ENCODE results near the gene PDCD5.

PDCD5 gene

DNA sequence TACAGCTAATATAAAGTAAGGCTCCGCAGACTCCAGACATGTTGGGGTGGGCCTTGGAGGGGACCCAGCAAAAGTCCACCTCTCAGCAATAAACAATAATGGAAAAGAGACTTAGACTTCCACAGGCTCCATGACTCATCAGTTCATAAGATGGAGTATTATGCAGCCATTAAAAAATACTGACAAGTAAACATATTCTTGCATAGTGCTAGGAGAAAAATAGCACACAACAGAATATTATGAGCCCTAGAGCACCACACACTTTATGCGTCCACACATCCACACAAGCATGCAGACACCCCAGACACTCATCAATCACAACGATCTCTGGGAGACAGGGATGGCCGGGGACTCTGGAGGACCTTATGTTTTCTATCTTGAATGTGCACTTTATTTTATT is 46.0 kb downstream of the PDCD5 start:
- peaks cover 50 to 65% of the 10 kb centered on the region in 2 donors for H3K36me3 ChIP-seq (ENCODE audit: control insufficient read depth in 2 of 2, insufficient read depth in 2 of 2, low read length in 2 of 2)
- H3K4me3 ChIP-seq (ENCODE audit: low read length in 2 of 2): no peak overlapping the region
- H3K4me1 ChIP-seq (ENCODE audit: control insufficient read depth in 2 of 2, insufficient read depth in 2 of 2, low read length in 2 of 2): no peaks in the 10 kb centered on the region
- H3K9me3 ChIP-seq (ENCODE audit: control insufficient read depth in 2 of 2, low read length in 2 of 2): no peaks in the 10 kb centered on the region
- no peak overlapping the region for H3K27ac ChIP-seq (ENCODE audit: low read depth in 2 of 2, low read length in 2 of 2)
- no peaks in the 10 kb centered on the region for H3K27me3 ChIP-seq (ENCODE audit: control insufficient read depth in 2 of 2, insufficient read depth in 2 of 2, low read length in 2 of 2)
- H3K9ac ChIP-seq (ENCODE audit: low read depth in 1 of 2, low read length in 2 of 2): no peak overlapping the region

DNA sequence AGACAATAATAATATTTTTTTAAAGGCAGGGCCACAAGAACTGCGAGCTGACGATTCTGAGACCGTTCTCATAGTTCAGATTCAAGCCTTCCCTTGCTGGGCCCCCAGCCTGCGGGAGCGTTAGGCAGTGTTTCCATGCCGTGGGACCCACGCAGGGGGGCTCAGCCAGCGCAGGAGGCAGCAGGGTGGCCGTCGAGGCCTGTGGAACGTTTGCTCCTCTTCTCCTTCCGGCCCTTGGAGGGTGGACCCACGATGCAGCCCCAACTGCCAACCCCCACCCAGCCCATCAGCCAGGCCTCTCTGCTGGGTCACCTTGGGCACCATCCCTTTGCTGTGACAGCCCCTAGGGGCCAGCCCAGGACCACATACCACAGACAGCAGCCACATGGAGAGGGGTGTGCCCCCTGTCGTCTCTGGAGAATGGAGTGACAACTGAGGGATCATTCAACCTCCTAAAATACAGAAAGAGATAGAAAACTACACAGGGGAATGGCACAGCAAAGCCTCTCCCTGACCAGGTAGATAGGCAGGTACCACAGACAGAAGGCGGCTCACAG is 46.8 kb downstream of the PDCD5 start:
- Histone ChIP-seq H3K9ac (ENCODE audit: low read depth in 1 of 2, low read length in 2 of 2) (no peak overlapping the region), H3K4me1 (ENCODE audit: control insufficient read depth in 2 of 2, insufficient read depth in 2 of 2, low read length in 2 of 2) (no peaks in the 10 kb centered on the region), H3K9me3 (ENCODE audit: control insufficient read depth in 2 of 2, low read length in 2 of 2) (no peaks in the 10 kb centered on the region), H3K36me3 (ENCODE audit: control insufficient read depth in 2 of 2, insufficient read depth in 2 of 2, low read length in 2 of 2) (peaks cover 46 to 60% of the 10 kb centered on the region in 2 donors), H3K27me3 (ENCODE audit: control insufficient read depth in 2 of 2, insufficient read depth in 2 of 2, low read length in 2 of 2) (no peaks in the 10 kb centered on the region), H3K27ac (ENCODE audit: low read depth in 2 of 2, low read length in 2 of 2) (no peak overlapping the region), H3K4me3 (ENCODE audit: low read length in 2 of 2) (no peak overlapping the region)

DNA sequence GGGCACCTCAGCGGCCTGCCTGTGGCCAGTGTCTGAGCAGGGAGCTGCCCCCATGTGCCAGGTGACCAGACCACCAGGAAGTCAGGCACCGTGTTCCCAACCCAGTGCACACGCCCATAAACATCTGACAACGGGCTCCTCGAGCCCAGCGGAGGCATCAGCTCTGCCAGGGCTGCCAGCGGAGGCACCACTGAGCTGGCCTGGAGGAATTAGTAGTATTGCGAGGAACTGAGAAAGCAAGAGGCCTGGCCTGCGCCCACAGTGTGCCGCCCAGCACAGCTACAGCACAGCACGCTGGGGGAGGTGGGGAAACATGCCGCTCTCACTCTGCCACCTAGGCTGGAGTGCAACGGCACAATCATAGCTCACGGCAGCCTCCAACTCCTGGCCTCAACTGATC is 49.3 kb downstream of the PDCD5 start:
- Histone ChIP-seq H3K36me3 (ENCODE audit: control insufficient read depth in 2 of 2, insufficient read depth in 2 of 2, low read length in 2 of 2) (peaks cover 39 to 52% of the 10 kb centered on the region in 2 donors), H3K4me1 (ENCODE audit: control insufficient read depth in 2 of 2, insufficient read depth in 2 of 2, low read length in 2 of 2) (no peaks in the 10 kb centered on the region), H3K27ac (ENCODE audit: low read depth in 2 of 2, low read length in 2 of 2) (no peak overlapping the region)

DNA sequence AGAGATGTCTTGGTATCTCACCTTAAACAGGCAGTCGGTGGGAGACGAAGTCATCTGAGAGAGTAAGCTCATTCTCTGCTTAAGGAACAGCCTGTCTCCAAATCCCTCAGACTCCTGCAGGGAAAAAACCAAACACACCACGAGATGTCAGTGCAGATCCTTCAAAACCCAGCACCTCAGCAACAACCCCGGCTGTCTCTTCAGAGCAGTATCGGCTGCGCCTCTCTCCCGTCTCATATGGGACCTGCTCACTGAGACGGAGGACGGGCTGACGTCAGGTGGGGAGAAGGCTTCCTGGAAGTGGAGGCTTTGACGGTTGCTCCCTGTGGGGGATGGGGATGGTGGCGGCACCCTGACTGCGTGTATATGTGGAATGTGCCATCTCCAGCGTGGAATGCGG is 50.4 kb downstream of the PDCD5 start:
- no peaks in the 10 kb centered on the region for H3K9me3 ChIP-seq (ENCODE audit: control insufficient read depth in 2 of 2, low read length in 2 of 2)
- no peaks in the 10 kb centered on the region for H3K27me3 ChIP-seq (ENCODE audit: control insufficient read depth in 2 of 2, insufficient read depth in 2 of 2, low read length in 2 of 2)
- peaks cover 41 to 57% of the 10 kb centered on the region in 2 donors for H3K36me3 ChIP-seq (ENCODE audit: control insufficient read depth in 2 of 2, insufficient read depth in 2 of 2, low read length in 2 of 2)
- H3K27ac ChIP-seq (ENCODE audit: low read depth in 2 of 2, low read length in 2 of 2): no peak overlapping the region
- H3K4me1 ChIP-seq (ENCODE audit: control insufficient read depth in 2 of 2, insufficient read depth in 2 of 2, low read length in 2 of 2): no peaks in the 10 kb centered on the region
- no peak overlapping the region for H3K4me3 ChIP-seq (ENCODE audit: low read length in 2 of 2)
- H3K9ac ChIP-seq (ENCODE audit: low read depth in 1 of 2, low read length in 2 of 2): no peak overlapping the region

More for the DNA sequence above, 49.3 kb downstream of the PDCD5 start:
- no peaks in the 10 kb centered on the region for H3K27me3 ChIP-seq (ENCODE audit: control insufficient read depth in 2 of 2, insufficient read depth in 2 of 2, low read length in 2 of 2)
- no peak overlapping the region for H3K4me3 ChIP-seq (ENCODE audit: low read length in 2 of 2)
- H3K9ac ChIP-seq (ENCODE audit: low read depth in 1 of 2, low read length in 2 of 2): no peak overlapping the region
- H3K9me3 ChIP-seq (ENCODE audit: control insufficient read depth in 2 of 2, low read length in 2 of 2): no peaks in the 10 kb centered on the region

Data from mucosa of rectum (tissue), 2 donors.